Stimulated activated effector memory CD8-positive, alpha-beta T cell treated with anti-CD3 and anti-CD28 coated beads, Interleukin-12 subunit alpha, Interleukin-12 subunit beta, amount 100 ng/mL, for 72 hours (primary cell): ENCODE data around the gene CCDC9.

ENCODE experiments used
- ATAC-seq: fragments of 150-1000 bp; cut with Tn5 transposase; 2 replicates; pipeline ENCODE4 v1.10.0; 2021
- DNase-seq, 2 donors: peaks; one replicate each; pipeline ENCODE4 v3.0.0; 2021 to 2022; ENCODE audit warnings: low spot score in 2 of 2
- H3K27ac Mint-ChIP-seq: one replicate; pipeline ENCODE4 v1.8.0; 2022; ENCODE audit warnings: mild to moderate bottlenecking, mixed read lengths
- H3K36me3 Mint-ChIP-seq: one replicate; pipeline ENCODE4 v1.8.0; 2022; ENCODE audit warnings: mild to moderate bottlenecking, mixed read lengths
- H3K4me1 Mint-ChIP-seq: one replicate; pipeline ENCODE4 v1.8.0; 2022; ENCODE audit warnings: mixed read lengths
- H3K4me3 Mint-ChIP-seq: one replicate; pipeline ENCODE4 v1.8.0; 2022; ENCODE audit warnings: mild to moderate bottlenecking, mixed read lengths
- H3K9me3 Mint-ChIP-seq: one replicate; pipeline ENCODE4 v1.8.0; 2022; ENCODE audit warnings: mixed read lengths

Gene CCDC9

GRCh38 chr19:47319923-47320871 is 63.9 kb downstream of the CCDC9 start:
- ATAC-seq: no peak
- Mint-ChIP-seq H3K4me3 (no peak overlapping the region), H3K27ac (no peak overlapping the region), H3K36me3 (no peaks in the 10 kb centered on the region), H3K4me1 (peaks cover 5% of the 10 kb centered on the region), H3K9me3 (no peaks in the 10 kb centered on the region)
- no peak for DNase-seq
